HepG2 (cell line): ENCODE data around the gene SLC12A3. TPM values are rescaled to one million over a fixed set of nuclear protein-coding genes. Genes with fewer than 3 reads are reported as not detected.

Experiments
- ATAC-seq: fragments of 200-7000 bp; cut with Tn5 transposase; 3 replicates; pipeline ENCODE4 v1.9.1; 2020; ENCODE audit warnings: mild to moderate bottlenecking, moderate library complexity
- BruUV-seq: library from RNA; stranded (reverse); fragments of 400-500 nt; replicated peaks from 2 replicates; lab custom pipeline; 2021; lab: Mats Ljungman, UMichigan
- CTCF ChIA-PET: fragments of 300-600 bp; formaldehyde crosslinking; extraction: SDS; loops from one replicate; lab custom pipeline; 2021; ENCODE audit warnings: low total read pairs, inconsistent platforms, low intra/inter-chr PET ratio; lab: Yijun Ruan, JAX
- POLR2A ChIA-PET: fragments of 350-600 bp; sonication (Branson Sonifier 250); formaldehyde crosslinking; loops from one replicate; lab custom pipeline; 2020; ENCODE audit warnings: antibody characterized with exemption, inconsistent platforms; lab: Yijun Ruan, JAX
- DNase-seq: peaks from one replicate; pipeline ENCODE4 v3.0.0-alpha.2; 2015; ENCODE audit warnings: low spot score
- FAIRE-seq: peaks from 3 replicates; lab custom pipeline; 2011; peaks lifted over from hg19 to GRCh38; lab: Jason Lieb, UNC
- H2AFZ ChIP-seq: one replicate; pipeline ENCODE4 v1.6.1; 2011; ENCODE audit warnings: low read length, inconsistent platforms
- H3K27ac ChIP-seq: fragments of 300-600 bp; 3 replicates; pipeline ENCODE4 v1.8.0; 2011; ENCODE audit warnings: mixed run types, mild to moderate bottlenecking, mixed read lengths, low read length, inconsistent platforms; ENCODE audit not compliant: insufficient read depth; ENCODE audit errors: extremely low read length
- H3K27me3 ChIP-seq, 2 experiments: fragments of 200-600 bp in 1 of 2; 2 replicates in 1 of 2; 3 replicates in 1 of 2; pipeline versions ENCODE4 v1.6.0 to v1.8.0; 2011; ENCODE audit warnings: low read length in 2 of 2, mild to moderate bottlenecking in 2 of 2, moderate library complexity in 2 of 2, inconsistent platforms in 1 of 2; ENCODE audit not compliant: insufficient read depth in 2 of 2, control insufficient read depth in 1 of 2
- H3K36me3 ChIP-seq, 2 experiments: fragments of 200-600 bp in 1 of 2; replicated peaks in 1 of 2; 2 replicates in 1 of 2; 3 replicates in 1 of 2; pipeline versions ENCODE4 v1.5.1 to v1.8.0; 2011; ENCODE audit warnings: low read length in 2 of 2, inconsistent platforms in 1 of 2; ENCODE audit not compliant: insufficient read depth in 2 of 2, control insufficient read depth in 1 of 2
- H3K4me1 ChIP-seq: 2 replicates; pipeline ENCODE4 v1.5.1; 2012; ENCODE audit warnings: low read length, inconsistent platforms; ENCODE audit not compliant: insufficient read depth
- H3K4me2 ChIP-seq: 2 replicates; pipeline ENCODE4 v1.6.0; 2011; ENCODE audit warnings: low read depth, low read length, inconsistent platforms
- H3K4me3 ChIP-seq, 3 experiments: fragments of 200-600 bp in 1 of 3; sonication (generic), shearing (Covaris generic) in 1 of 3; replicated peaks in 1 of 3; 2 replicates each; pipeline ENCODE4 v1.5.1; 2011 to 2016; ENCODE audit warnings: low read length in 3 of 3, inconsistent platforms in 2 of 3, low read depth in 2 of 3, mild to moderate bottlenecking in 2 of 3, control low read depth in 1 of 3, mixed read lengths in 1 of 3; ENCODE audit not compliant: insufficient read depth in 1 of 3
- H3K79me2 ChIP-seq: one replicate; pipeline ENCODE4 v1.6.1; 2011; ENCODE audit warnings: low read length, inconsistent platforms; ENCODE audit not compliant: insufficient read depth
- H3K9ac ChIP-seq: 2 replicates; pipeline ENCODE4 v1.6.0; 2011; ENCODE audit warnings: mild to moderate bottlenecking, low read depth, low read length, inconsistent platforms; ENCODE audit not compliant: insufficient read depth
- H3K9me3 ChIP-seq: 2 replicates; pipeline ENCODE4 v1.5.1; 2012; ENCODE audit warnings: mild to moderate bottlenecking, low read length
- H4K20me1 ChIP-seq: 2 replicates; pipeline ENCODE4 v1.6.0; 2011; ENCODE audit warnings: inconsistent platforms, mild to moderate bottlenecking, low read length, moderate library complexity; ENCODE audit not compliant: insufficient read depth
- CHD4 ChIP-seq: fragments of 200-600 bp; sonication (generic); IDR thresholded peaks from 2 replicates; pipeline ENCODE4 v1.7.0; 2017; ENCODE audit warnings: mild to moderate bottlenecking, low read length, borderline replicate concordance
- DDIT3 ChIP-seq: sonication (generic); formaldehyde crosslinking; IDR thresholded peaks from 2 replicates; pipeline ENCODE4 v1.4.0; 2020; ENCODE audit warnings: mild to moderate bottlenecking, missing genetic modification reagents
- E2F5 ChIP-seq: sonication (generic); formaldehyde crosslinking; conservative IDR thresholded peaks from 2 replicates; pipeline ENCODE4 v1.4.0; 2020; ENCODE audit warnings: missing genetic modification reagents
- KDM2A ChIP-seq: sonication (generic); formaldehyde crosslinking; IDR thresholded peaks from 2 replicates; pipeline ENCODE4 v1.4.0; 2020; ENCODE audit warnings: low read depth, missing genetic modification reagents, borderline replicate concordance
- MLXIP ChIP-seq: sonication (generic); formaldehyde crosslinking; IDR thresholded peaks from 2 replicates; pipeline ENCODE4 v1.9.0; 2021; ENCODE audit warnings: missing genetic modification reagents, borderline replicate concordance
- NFE2 ChIP-seq: sonication (generic); formaldehyde crosslinking; IDR thresholded peaks from 2 replicates; pipeline ENCODE4 v1.4.0; 2020; ENCODE audit warnings: missing genetic modification reagents
- RAD51 ChIP-seq: fragments of 450-650 bp; IDR thresholded peaks from 2 replicates; pipeline ENCODE4 v1.6.1; 2016; ENCODE audit warnings: borderline replicate concordance
- STAT5B ChIP-seq: sonication (generic); formaldehyde crosslinking; IDR thresholded peaks from 2 replicates; pipeline ENCODE4 v1.4.0; 2020; ENCODE audit warnings: missing genetic modification reagents
- ZBTB10 ChIP-seq: sonication (generic); formaldehyde crosslinking; IDR thresholded peaks from 2 replicates; pipeline ENCODE4 v1.4.0; 2020; ENCODE audit warnings: missing genetic modification reagents, borderline replicate concordance
- ZBTB8A ChIP-seq: sonication (generic); formaldehyde crosslinking; IDR thresholded peaks from 2 replicates; pipeline ENCODE4 v1.4.0; 2020; ENCODE audit warnings: mild to moderate bottlenecking, low read depth, missing genetic modification reagents, borderline replicate concordance
- ZNF3 ChIP-seq: IDR thresholded peaks from 2 replicates; pipeline ENCODE4 v1.7.0; 2017; ENCODE audit warnings: inconsistent platforms
- ZNF468 ChIP-seq: sonication (generic); formaldehyde crosslinking; IDR thresholded peaks from 2 replicates; pipeline ENCODE4 v1.8.0; 2022; ENCODE audit warnings: mild to moderate bottlenecking, moderate library complexity, missing genetic modification reagents
- ZNF484 ChIP-seq: sonication (generic); formaldehyde crosslinking; IDR thresholded peaks from 2 replicates; pipeline ENCODE4 v1.5.1; 2020; ENCODE audit warnings: mild to moderate bottlenecking, low read depth, missing genetic modification reagents, borderline replicate concordance
- ZNF549 ChIP-seq: sonication (generic); formaldehyde crosslinking; IDR thresholded peaks from 2 replicates; pipeline ENCODE4 v1.5.0; 2020; ENCODE audit warnings: missing genetic modification reagents
- ZNF678 ChIP-seq: sonication (generic); formaldehyde crosslinking; IDR thresholded peaks from 2 replicates; pipeline ENCODE4 v1.4.0; 2020; ENCODE audit warnings: mild to moderate bottlenecking, missing genetic modification reagents
- ZNF788 ChIP-seq: sonication (generic); formaldehyde crosslinking; IDR thresholded peaks from 2 replicates; pipeline ENCODE4 v1.5.0; 2020; ENCODE audit warnings: mild to moderate bottlenecking, missing genetic modification reagents, borderline replicate concordance
- WGBS: methylation state at CpG from one replicate; pipeline ENCODE4 v1.1.6; 2017; ENCODE audit warnings: low lambda C conversion rate; 5-methylcytosine and 5-hydroxymethylcytosine counted together
- in situ Hi-C: cut with HindIII; loops from 2 replicates; pipeline ENCODE4 v1.10.0; 2017; ENCODE audit warnings: low pct_unique_long_range_greater_than_20kb; ENCODE audit not compliant: extremely low pct_ligation_motif_present
- intact Hi-C: fragments of 100-400 bp; cut with micrococcal nuclease; formaldehyde crosslinking; loops from one replicate; pipeline ENCODE4 v1.10.0; 2022; ENCODE audit not compliant: unreplicated experiment
- polyA plus RNA-seq, 8 experiments: library from polyadenylated mRNA; depleted of rRNA in 3 of 8; stranded (reverse) in 7 of 8; unstranded in 1 of 8; fragments of >200 nt; fragmentation: Illumina TruSeq in 4 of 8; extraction: Trizol in 4 of 8; gene quantifications; 2 replicates each; pipeline versions ENCODE4 v1.2.1 to v1.2.3, GENCODE V29; 2011 to 2016; ENCODE audit warnings: low read depth in 4 of 8, missing spikeins in 1 of 8, mixed read lengths in 1 of 8; ENCODE audit not compliant: insufficient read depth in 1 of 8
- total RNA-seq, 5 experiments: library from RNA; depleted of rRNA; stranded (reverse); fragments of >200 nt; fragmentation: Illumina TruSeq; extraction: Trizol; gene quantifications; 2 replicates each; pipeline ENCODE4 v1.2.3, GENCODE V29; 2016; ENCODE audit warnings: low read depth in 1 of 5

SLC12A3 gene
- total and polyA plus RNA-seq, 2 of the 13 experiments (the other 11 are each of a cell fraction or from before 2014, with no cell fraction given), result 6.2 TPM; not detected in 1

GRCh38 chr16:56862776-56863175, 2.2 kb upstream of the SLC12A3 start:
- WGBS, result 79% methylated on average over 5 of the region's 5 CpGs
- BruUV-seq, result no TSS peak
- POLR2A ChIA-PET, result interaction anchor here (4.3 kb wide), 1 partner anchor 12 kb away, joined by 28 read pairs; no protein-coding TSS in a partner anchor
- Histone ChIP-seq H4K20me1 (no peaks in the 10 kb centered on the region), H3K9me3 (no peaks in the 10 kb centered on the region), H3K79me2 (no peaks in the 10 kb centered on the region), H3K27me3 (no peaks in the 10 kb centered on the region), H3K9ac (no peak overlapping the region), H3K36me3 (no peaks in the 10 kb centered on the region), H2AFZ (no peak overlapping the region), H3K4me2 (no peak overlapping the region), H3K4me1 (peaks cover 81% of the 10 kb centered on the region), H3K4me3 (no peak overlapping the region), H3K27ac (no peak overlapping the region)
- TF ChIP-seq ZNF484 (CRISPR knock-in tag) (no peak), MLXIP (CRISPR knock-in tag) (no peak), ZNF468 (CRISPR knock-in tag) (no peak), ZNF678 (CRISPR knock-in tag) (no peak), ZNF3 (CRISPR knock-in tag) (no peak), KDM2A (no peak), NFE2 (CRISPR knock-in tag) (no peak), RAD51 (no peak), ZNF788 (CRISPR knock-in tag) (no peak), ZBTB10 (CRISPR knock-in tag) (no peak), ZBTB8A (CRISPR knock-in tag) (no peak), CHD4 (no peak), E2F5 (CRISPR knock-in tag) (no peak), STAT5B (no peak), DDIT3 (CRISPR knock-in tag) (no peak), ZNF549 (CRISPR knock-in tag) (no peak)
- intact Hi-C loops, result loop anchor here (5.0 to 10.0 kb wide), 2 partner anchors 190 to 258 kb away; partner anchors contain the start of gene MT2A
- FAIRE-seq, result no peak
- DNase-seq, result no peak
- in situ Hi-C loops, result no loop called here
- CTCF ChIA-PET, result no interaction called here
- ATAC-seq, result no peak
